ENCODE results near the gene APBA1.
"Not testable (repeated sequence)": the region's sequence is repeated elsewhere in the genome, so short reads cannot be mapped to it uniquely, and the experiment has no call there.

The APBA1 gene

GRCh38 chr9:69431777-69432176 is 240.4 kb downstream of the APBA1 start:
- no peak for DNase-seq

DNA sequence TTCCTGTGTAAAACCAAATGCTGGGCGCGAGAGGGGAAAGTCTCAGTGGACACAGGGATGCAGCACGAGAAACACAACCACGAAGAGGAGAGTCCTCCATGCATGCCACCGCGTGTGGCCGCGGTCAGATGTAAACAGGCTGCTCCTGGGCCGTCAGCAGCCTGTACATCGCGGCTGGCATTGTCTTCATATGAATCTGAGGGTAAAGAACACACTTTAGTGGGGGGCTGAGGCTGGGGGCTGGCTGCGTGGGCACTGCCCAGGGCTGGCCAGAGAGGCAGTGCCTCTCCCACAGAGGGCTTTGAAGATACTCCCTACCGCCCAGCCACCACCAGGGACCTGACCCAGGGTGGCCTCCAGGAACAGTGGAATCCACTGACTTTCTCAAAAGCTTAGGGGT is 241.0 kb downstream of the APBA1 start:
- DNase-seq: no peak

DNA sequence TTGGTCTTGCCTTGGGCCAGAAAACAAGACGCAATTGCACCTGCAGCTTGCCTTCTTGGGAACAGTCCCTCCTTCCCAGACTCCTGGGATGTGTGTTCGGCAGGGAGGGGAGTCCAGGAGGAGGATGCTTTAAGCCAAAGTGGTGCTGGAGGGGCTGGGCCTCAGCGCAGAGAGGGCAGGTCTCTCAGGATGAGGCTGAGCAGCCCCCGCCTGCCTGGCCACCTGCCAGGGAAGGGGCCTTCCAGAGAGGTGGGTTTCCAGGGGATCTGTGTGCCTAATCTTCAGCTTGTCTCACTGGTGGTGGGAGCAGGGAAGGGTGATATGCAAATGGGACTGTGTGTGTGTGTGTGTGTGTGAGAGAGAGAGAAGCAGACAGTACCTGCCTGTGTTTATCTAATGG is 242.0 kb downstream of the APBA1 start:
- DNase-seq: no peak

- no peak for DNase-seq
Observed at GRCh38 chr9:69429281-69429680, 242.9 kb downstream of the APBA1 start.

GRCh38 chr9:69428017-69428785 is 244.0 kb downstream of the APBA1 start:
- DNase-seq: no peak

DNA sequence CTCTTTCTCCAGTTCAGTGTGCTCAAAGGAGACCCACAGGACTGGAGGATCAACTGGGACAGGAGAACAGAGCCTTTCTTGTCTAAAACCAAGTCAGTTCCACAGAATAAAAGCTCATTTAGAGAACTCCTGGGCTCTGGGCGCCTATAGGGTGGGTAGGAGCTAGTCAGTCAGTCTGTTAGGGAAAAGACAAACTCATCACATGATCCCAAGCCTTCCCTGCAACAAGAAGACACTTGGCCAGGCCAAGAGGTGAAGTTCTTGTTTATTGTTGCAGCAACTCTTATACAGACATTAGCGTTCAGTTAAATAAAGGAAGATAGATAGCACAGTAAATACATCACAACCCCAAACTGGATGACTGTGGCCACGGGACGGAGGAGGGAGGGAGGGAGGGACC is 244.9 kb downstream of the APBA1 start:
- DNase-seq: no peak

GRCh38 chr9:69425136-69425801 is 246.9 kb downstream of the APBA1 start:
- DNase-seq: no peak

DNA sequence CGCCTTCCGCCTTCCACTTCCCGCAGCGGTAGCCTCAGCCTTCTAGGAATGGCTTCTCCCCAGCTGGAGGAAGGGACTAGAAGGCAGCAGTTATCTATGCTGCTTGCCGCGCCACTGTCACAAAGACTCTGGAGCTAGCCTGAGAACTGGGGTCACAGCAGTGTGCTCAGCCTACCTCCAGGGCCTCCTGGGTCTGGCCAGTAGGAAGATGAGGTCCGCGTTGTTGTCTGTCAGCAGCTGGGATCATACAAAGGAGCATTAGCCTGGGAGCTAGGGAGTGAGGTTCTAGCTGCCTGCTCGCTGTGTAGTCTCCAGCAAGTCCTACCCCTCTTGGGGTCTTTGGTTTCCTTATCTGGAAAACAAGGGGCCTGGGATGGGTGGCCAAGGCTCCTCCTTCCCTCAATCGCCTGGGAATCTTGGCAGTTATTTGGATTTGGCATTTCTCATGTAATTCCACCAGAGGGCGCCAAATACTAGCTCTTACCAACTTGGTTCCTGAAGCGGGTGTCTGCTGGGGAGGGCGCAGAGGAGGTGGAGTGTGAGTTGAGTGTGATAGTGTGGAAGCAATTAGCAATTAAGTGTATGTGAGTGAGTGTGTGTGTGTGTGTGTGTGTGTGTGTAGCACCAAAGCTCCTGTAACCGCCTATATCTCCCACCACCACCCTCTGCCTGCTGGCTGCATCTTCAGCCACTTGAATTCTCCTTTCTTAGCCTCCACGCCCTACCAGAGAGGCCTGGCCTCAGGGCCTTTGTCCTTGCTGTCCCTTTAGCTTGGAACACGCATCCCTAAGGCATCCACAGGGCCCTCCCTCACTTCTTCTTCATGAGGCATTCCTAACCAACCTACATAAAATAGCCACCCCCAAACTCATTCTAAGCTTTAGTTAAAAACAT is 250.0 kb downstream of the APBA1 start:
- DNase-seq: peak; percentile 25

DNA sequence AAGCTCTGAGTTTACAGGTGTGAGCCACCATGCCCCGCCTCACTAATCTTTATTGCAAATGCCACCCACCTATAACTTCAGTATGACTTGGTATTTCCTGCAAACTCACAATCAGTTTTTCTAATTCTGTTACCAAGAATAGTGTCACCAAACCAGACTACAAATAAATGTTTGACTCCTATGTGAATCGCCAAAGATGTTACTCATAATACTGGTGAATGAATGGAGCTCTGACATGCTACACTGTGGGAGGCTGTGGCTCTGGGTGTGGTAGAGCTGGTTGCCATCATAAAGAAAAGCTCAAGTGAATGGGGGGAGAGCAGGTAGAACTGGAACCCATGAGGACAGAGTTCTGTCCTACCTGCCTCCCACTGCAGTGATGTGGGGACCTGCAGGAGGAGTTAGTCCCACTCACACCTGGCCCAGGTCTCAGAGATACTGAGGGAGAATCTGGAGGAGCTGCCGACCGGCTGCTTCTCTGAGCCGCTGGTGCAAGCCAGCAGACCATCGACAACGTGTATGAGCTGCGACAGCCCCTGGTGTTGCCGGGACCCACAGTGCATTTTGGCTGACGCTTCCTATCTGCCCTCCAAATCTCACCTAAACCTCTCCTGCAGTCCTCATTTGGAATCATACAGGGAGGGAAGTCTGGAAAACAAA is 251.4 kb downstream of the APBA1 start:
- no peak for DNase-seq

DNA sequence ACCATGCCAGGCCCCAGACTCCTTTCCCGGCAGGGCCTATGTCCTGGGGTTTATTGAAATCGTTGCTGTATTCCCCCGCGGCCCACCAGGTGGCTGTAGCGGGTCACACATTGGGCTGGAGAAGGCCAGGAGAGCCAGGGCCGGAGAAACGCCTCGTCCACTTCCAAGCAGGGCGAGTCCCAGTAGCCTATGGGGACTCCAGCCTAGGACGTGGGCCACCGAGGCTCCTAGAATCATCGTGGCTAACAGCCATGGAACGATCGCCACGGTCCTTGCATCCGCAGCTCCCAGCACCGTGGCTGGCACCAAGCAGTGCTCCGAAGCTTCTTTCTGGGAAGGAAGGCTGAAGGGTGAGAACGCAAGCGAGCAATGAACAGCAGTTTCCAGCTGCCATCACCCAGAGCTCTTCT is 259.4 kb downstream of the APBA1 start:
- no peak for DNase-seq

GRCh38 chr9:69411931-69412740 is 260.0 kb downstream of the APBA1 start:
- no peak for DNase-seq

DNA sequence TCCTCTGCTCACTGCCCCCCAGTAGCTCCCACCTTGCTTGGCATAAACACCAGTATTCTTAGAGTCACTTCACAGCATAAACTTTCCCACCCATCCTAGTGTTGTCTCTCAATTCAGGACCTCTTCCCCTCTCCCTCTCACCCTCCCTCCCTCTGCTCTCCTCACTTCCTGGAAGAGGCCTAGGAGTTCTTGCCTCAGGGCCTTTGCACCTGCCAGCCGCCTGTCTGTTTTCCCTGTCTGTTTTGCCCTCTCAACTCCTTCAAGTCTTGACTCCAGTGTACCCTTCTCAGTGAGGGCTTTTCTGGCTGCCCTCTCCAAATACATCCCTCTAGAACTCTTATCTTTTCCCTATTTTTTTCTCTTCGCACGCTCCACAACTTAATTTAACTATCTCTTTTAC is 260.9 kb downstream of the APBA1 start:
- DNase-seq: no peak

GRCh38 chr9:69409936-69410335 is 262.2 kb downstream of the APBA1 start:
- DNase-seq: not testable (repeated sequence)

- no peak for DNase-seq
Observed at GRCh38 chr9:69400470-69400869, 271.7 kb downstream of the APBA1 start.

DNA sequence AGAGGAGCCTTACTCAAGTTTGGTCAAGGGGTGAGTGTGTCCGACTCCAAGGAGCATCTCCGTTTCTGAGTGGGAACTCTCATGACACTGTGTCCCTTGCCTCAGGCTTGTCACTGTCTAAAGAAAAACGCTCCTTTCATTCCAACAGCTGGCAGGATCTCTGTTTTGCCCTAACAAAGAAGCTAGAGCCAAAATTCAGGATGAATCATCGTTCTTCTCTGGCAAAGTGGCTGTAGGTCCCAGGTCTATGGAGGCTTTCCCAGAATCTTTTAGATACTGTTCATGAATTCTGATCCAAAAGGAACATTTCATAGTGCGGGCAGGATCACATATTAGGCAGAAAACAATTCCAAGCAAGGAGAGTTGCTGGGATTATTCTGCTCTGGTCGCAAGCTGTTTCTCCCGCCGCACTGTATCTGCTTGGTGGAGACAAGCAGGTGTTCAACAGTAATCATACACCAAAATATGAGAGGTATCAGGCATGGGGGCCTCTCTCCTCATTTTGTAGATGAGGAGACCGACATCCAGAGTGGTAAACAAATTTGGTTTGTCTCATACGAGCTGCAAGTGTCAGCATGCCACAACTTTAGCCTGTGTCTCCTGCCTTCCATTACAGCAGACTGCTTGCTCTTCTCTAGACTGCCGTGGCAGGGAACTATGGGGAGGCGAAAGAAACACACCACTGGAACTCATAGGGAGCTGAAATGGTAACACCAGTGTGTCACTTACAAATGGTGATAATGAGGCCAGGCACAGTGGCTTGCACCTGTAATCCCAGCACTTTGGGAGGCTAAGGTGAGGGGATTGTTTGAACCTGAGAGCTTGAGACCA is 274.6 kb downstream of the APBA1 start:
- no peak for DNase-seq

- DNase-seq: no peak
Observed at GRCh38 chr9:69396759-69397158, 275.4 kb downstream of the APBA1 start.

DNA sequence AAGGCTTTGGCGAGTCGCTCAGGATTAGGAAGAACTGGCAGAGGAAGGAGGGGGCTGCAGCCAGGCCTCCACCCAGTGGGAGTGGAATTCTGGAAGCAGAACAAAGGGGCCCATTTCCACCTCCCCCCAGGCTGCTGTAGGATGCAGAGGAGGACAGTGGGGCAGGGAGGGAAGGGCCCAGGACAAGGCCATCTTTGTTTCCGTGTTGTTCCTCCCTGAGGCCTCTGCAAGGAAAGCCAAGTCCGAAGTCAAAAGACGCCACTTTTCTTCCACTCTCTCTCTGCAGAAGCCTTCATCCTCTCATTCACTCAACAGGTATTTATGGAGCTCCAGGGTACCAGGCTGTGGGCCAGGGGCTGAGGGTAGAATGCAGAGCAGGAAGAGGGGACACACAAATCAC is 276.5 kb downstream of the APBA1 start:
- no peak for DNase-seq

GRCh38 chr9:69393425-69393824 is 278.7 kb downstream of the APBA1 start:
- DNase-seq: no peak

DNA sequence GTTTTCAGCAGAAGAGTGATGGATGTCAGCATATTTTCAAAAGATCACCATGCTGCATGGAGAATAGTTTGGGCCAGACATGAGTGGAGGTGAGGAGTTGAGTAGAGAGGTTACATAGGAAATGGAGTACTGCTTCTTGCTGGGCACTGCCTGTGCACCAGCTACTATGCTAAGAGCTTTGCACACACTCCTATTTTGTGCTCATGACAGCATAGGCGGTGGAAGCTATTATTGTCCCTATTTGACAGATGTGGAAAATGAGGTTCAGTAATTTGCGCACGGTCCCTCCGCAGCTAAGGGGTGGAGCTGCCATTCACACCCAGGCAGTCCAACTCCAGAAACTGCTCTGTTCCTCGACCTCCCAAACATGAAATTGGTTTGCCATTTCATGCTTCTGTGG is 279.3 kb downstream of the APBA1 start:
- no peak for DNase-seq

- no peak for DNase-seq
Observed at GRCh38 chr9:69391946-69392345, 280.2 kb downstream of the APBA1 start.

DNA sequence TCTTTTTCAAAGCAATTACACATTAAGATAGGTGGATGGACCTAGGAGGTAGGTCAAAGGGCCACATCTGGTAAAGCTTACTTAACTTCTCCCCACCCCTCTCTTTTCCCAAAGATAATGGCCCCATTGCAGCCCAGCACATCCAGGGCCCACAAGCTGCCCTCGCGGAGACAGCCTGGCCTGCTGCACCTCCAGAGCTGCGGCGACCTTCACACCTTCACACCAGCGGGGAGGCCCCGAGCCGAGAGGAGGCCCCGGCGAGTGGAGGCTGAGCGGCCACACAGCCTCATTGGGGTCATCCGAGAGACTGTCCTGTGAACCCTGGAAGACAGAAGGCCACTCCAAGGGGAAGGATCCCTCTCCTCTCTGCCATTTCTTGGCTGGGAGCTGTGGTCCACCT is 280.7 kb downstream of the APBA1 start:
- no peak for DNase-seq
